ES-I3 (cell line): ENCODE data around the gene GM2A.
"Not testable (repeated sequence)": the region's sequence is repeated elsewhere in the genome, so short reads cannot be mapped to it uniquely, and the experiment has no call there.

Experiments used
- H3K36me3 ChIP-seq: 2 replicates; pipeline ENCODE4 v1.6.1; 2013; ENCODE audit warnings: mild to moderate bottlenecking, low read length, control low read depth, moderate library complexity; ENCODE audit not compliant: insufficient read depth
- H3K4me1 ChIP-seq: 2 replicates; pipeline ENCODE4 v1.6.1; 2013; ENCODE audit warnings: mild to moderate bottlenecking, control low read depth, low read length; ENCODE audit not compliant: insufficient read depth
- H3K9ac ChIP-seq: 2 replicates; pipeline ENCODE4 v1.6.1; 2013; ENCODE audit warnings: low read depth, mild to moderate bottlenecking, low read length, moderate library complexity
- H3K9me3 ChIP-seq: 2 replicates; pipeline ENCODE4 v1.6.1; 2013; ENCODE audit warnings: mild to moderate bottlenecking, low read length, moderate library complexity; ENCODE audit not compliant: control insufficient read depth, insufficient read depth

The GM2A gene

GRCh38 chr5:151236888-151237287 lies 16.1 kb upstream of the GM2A start:
- peaks cover 10% of the 10 kb centered on the region; the same call in 1 of the 2 replicates for H3K4me1 ChIP-seq
- H3K36me3 ChIP-seq = no peaks in the 10 kb centered on the region
- no peak overlapping the region for H3K9ac ChIP-seq

DNA sequence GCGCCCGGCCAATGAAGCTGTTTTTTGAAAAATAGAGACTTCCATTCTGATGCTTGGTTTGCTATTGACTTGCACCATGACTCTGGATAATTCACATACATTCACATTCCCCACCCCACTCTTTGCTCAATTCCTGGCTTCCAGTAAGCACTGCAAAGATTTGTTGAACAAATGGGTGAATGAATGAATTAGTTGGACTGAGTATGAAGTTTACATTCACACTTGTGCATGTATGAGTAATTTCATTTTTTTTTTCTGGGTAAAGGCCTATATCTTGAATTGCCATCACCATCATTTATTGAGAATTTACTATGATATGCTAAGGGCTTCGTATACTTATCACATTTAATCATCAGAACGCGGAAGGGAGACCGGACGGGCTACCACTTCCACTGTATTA lies 15.3 kb upstream of the GM2A start:
- Histone ChIP-seq H3K36me3 (no peaks in the 10 kb centered on the region), H3K4me1 (peaks cover 10% of the 10 kb centered on the region; the same call in 1 of the 2 replicates), H3K9me3 (no peaks in the 10 kb centered on the region), H3K9ac (no peak overlapping the region)

More at GRCh38 chr5:151236888-151237287, 16.1 kb upstream of the GM2A start:
- no peaks in the 10 kb centered on the region for H3K9me3 ChIP-seq

GRCh38 chr5:151238303-151238741 lies 14.7 kb upstream of the GM2A start:
- H3K9ac ChIP-seq = peak overlapping the region; percentile 39; the same call in 1 of the 2 replicates
- H3K4me1 ChIP-seq = peaks cover 10% of the 10 kb centered on the region; the same call in 1 of the 2 replicates
- no peaks in the 10 kb centered on the region for H3K36me3 ChIP-seq
- H3K9me3 ChIP-seq = no peaks in the 10 kb centered on the region

DNA sequence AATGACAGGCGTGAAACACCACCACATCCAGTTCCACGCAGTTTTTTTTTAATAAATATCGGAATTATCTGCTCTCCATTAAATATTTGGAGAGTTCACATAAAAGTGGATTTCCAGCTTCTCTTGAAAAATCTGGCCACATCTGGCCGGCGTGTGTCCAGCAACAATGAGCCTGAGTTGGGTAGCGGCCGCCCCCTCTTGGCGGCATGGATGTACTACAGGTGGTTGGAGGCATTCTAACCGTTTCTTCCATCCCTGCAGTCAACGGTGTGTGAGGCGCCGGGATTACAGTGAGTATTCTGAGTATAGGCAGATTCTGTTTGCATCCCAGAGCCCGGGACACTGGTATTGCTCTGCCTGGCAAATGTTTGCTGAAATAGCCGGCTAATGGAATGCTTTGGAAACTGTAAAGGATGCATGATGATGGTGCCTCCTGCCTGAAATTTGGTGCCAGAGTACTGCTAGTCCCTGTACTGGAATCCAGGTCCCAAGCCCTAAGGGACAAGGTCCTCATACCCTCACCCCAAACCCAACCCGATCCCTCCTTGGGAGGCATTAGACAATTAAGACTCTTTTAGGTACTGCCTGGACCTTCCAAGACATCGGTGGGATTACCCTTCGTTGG lies 13.6 kb upstream of the GM2A start:
- Histone ChIP-seq H3K9me3 (no peaks in the 10 kb centered on the region), H3K9ac (no peak overlapping the region), H3K4me1 (peaks cover 10% of the 10 kb centered on the region; the same call in 1 of the 2 replicates), H3K36me3 (no peaks in the 10 kb centered on the region)

DNA sequence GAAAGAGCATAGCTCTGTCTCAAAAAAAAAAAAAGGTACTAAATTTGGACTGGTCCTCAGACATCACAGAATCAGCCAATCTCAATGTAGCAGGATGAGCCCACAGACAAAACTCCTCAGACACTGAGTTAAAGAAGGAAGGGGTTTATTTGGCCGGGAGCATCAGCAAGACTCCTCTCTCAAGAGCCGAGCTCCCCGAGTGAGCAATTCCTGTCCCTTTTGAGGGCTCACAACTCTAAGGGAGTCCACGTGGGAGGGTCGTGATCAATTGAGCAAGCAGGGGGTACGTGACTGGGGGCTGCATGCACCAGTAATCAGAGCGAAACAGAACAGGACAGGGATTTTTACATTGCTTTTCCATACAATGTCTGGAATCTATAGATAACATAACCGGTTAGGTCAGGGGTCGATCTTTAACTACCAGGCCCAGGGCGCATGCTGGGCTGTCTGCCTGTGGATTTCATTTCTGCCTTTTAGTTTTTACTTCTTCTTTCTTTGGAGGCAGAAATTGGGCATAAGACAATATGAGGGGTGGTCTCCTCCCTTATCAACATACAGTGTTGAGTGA lies 12.6 kb upstream of the GM2A start:
- not testable (repeated sequence) for H3K36me3 ChIP-seq, H3K9me3 ChIP-seq, H3K9ac ChIP-seq
- H3K4me1 ChIP-seq = peaks cover 10% of the 10 kb centered on the region; the same call in 1 of the 2 replicates

DNA sequence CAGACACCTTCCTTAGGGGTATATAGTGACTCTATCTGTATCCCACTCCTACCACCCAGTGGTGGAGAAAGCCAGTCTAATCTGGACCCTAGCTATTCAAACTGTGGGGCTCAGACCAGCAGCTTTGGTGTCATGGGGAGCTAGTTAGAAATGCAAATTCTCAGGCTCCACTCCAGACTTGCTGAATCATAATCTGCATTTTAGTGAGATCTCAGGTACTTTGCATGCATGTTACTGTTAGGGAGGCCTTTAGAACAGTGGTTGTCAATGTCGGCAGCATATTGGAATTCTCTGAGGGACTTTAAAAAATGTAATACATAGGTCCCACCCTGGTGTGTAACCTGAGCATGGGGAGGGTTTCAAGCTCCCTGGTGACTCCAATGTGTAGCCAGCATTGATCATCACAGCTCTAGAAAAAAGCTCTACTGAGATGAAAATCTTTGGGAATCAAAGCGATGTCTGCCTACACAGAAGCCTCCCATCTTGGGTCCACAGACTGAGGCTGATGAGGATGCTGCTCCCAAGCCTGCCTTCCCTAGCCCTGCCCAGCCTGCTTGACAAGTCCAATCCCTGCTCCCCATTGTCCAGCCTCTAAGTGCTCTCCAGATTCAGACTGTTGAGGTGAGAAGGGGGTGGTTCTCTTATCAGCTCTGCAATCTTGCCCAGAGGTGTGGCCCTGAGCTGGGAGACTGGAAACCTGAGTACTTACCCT lies 11.9 kb upstream of the GM2A start:
- Histone ChIP-seq H3K36me3 (no peaks in the 10 kb centered on the region), H3K4me1 (peaks cover 10% of the 10 kb centered on the region; the same call in 1 of the 2 replicates), H3K9me3 (no peaks in the 10 kb centered on the region), H3K9ac (no peak overlapping the region)

DNA sequence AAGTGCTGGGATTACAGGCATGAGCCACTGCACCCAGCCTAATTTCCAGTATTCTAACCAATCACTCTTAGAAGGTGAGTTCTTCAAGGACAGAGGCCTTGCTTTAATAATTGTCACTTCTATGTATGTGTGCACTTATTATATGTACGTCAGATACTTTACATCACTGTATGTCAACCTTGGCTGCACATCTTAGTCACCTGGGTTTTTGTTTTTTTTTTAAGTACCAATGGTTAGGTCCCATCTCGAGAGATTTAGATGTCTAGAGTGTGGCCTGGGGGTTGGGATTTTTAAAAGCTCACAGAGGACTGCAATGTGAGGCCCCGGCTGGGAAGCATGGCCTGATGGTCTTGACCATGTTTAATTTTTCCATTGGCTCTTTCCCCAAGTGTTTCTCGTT lies 9.9 kb upstream of the GM2A start:
- no peaks in the 10 kb centered on the region for H3K36me3 ChIP-seq
- H3K9ac ChIP-seq = no peak overlapping the region
- peaks cover 10% of the 10 kb centered on the region; the same call in 1 of the 2 replicates for H3K4me1 ChIP-seq
- H3K9me3 ChIP-seq = no peaks in the 10 kb centered on the region

DNA sequence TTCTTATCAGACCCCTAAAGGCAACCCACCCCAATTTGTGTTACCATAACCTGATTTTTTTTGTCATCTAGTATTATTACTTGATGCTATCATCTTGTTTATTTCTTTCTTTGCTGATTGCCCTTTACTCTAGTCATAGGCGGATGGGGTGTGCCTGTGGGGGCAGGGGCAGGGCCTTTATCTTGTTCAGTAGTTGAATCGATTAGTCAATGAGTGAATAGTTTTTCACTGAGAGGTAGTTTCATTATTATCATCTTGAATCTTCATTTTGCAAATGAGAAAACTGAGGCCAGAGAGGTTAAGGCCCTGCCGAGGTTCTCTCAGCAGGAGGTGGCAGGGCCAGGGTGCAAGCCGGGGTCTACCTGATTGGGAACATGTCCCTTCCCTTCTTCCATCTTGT lies 9.4 kb upstream of the GM2A start:
- no peaks in the 10 kb centered on the region for H3K9me3 ChIP-seq
- H3K36me3 ChIP-seq = no peaks in the 10 kb centered on the region
- H3K9ac ChIP-seq = no peak overlapping the region
- H3K4me1 ChIP-seq = peaks cover 7% of the 10 kb centered on the region; the same call in 1 of the 2 replicates

DNA sequence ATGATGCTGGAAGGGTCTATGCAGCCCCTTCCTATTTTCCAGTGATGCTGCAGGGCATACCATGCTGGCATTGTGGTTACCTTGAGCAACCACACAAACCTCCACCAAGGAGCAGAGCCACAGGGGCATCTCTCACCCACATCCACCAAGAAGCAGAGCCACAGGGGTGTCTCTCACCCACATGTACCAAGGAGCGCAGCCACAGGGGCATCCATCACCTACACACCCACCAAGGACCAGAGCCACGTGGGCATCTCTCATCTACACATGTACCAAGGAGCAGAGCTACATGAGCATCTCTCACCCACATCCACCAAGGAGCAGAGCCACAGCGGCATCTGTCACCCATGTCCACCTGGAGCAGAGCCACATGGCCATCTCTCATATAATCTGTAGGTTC lies 8.8 kb upstream of the GM2A start:
- H3K36me3 ChIP-seq = no peaks in the 10 kb centered on the region
- 0 out of 2 replicates have a peak, but pooled peaks cover 5% of the 10 kb centered on the region for H3K4me1 ChIP-seq
- H3K9ac ChIP-seq = no peak overlapping the region
- H3K9me3 ChIP-seq = no peaks in the 10 kb centered on the region

GRCh38 chr5:151245680-151246219 lies 7.2 kb upstream of the GM2A start:
- Histone ChIP-seq H3K4me1 (0 out of 2 replicates have a peak, but pooled peaks cover 5% of the 10 kb centered on the region), H3K9me3 (no peaks in the 10 kb centered on the region)

DNA sequence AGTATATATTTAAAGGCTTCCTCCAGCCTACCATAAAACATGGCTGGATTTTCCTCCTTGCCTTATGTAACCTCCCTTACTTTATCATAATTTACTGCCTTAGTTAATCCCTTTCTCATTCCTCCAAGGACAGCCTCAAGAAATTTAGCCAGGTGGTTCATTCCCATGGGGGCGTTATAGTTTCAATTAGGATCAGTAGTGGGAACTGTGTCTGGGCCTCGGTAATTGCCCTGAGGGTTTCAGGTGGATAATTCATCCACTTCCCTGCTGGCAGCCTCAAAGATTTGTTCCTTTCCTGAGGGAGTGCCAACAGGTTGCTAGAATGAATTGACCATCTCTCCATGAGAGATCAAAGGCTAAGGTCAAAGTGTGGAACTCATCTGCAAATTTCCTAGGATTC lies 4.3 kb upstream of the GM2A start:
- H3K9me3 ChIP-seq = no peaks in the 10 kb centered on the region
- no peaks in the 10 kb centered on the region for H3K36me3 ChIP-seq
- no peak overlapping the region for H3K9ac ChIP-seq
- H3K4me1 ChIP-seq = peaks cover 11% of the 10 kb centered on the region; the same call in 1 of the 2 replicates

More at GRCh38 chr5:151245680-151246219, 7.2 kb upstream of the GM2A start:
- Histone ChIP-seq H3K9ac (no peak overlapping the region), H3K36me3 (no peaks in the 10 kb centered on the region)

- H3K4me1 ChIP-seq = peaks cover 11% of the 10 kb centered on the region; the same call in 1 of the 2 replicates
- H3K36me3 ChIP-seq = no peaks in the 10 kb centered on the region
- H3K9me3 ChIP-seq = no peaks in the 10 kb centered on the region
- no peak overlapping the region for H3K9ac ChIP-seq
Measured at GRCh38 chr5:151249281-151249680, 3.7 kb upstream of the GM2A start.

- H3K9ac ChIP-seq = peak overlapping the region; percentile 8; the same call in 1 of the 2 replicates
- peaks cover 11% of the 10 kb centered on the region; the same call in 1 of the 2 replicates for H3K4me1 ChIP-seq
- no peaks in the 10 kb centered on the region for H3K36me3 ChIP-seq
- no peaks in the 10 kb centered on the region for H3K9me3 ChIP-seq
Measured at GRCh38 chr5:151250346-151251000, 2.5 kb upstream of the GM2A start.

- no peaks in the 10 kb centered on the region for H3K36me3 ChIP-seq
- peaks cover 11% of the 10 kb centered on the region; the same call in 1 of the 2 replicates for H3K4me1 ChIP-seq
- peak overlapping the region; percentile 8; the same call in 1 of the 2 replicates for H3K9ac ChIP-seq
- H3K9me3 ChIP-seq = no peaks in the 10 kb centered on the region
Measured at GRCh38 chr5:151251001-151251551, 1.9 kb upstream of the GM2A start.
